ENCODE data around the gene TJP3.

- no peak for TF ChIP-seq POLR2A (IDR thresholded peaks at IDR 0.05)
- TF ChIP-seq CTCF (IDR thresholded peaks at IDR 0.05), result no peak
- no peak for TF ChIP-seq EP300 (IDR thresholded peaks at IDR 0.05)
Observed at GRCh38 chr19:3765121-3765520, 56.9 kb downstream of the TJP3 start.
